GM19238 (cell line): ENCODE data around the gene DLX1.
"Not testable (repeated sequence)": the region's sequence is repeated elsewhere in the genome, so short reads cannot be mapped to it uniquely, and the experiment has no call there.

Source experiments
- DNase-seq: peaks from one replicate; pipeline ENCODE4 v3.0.0; 2011; ENCODE audit warnings: low spot score; ENCODE audit not compliant: insufficient read length

DLX1 gene

GRCh38 chr2:172109256-172109987 lies 24.1 kb downstream of the DLX1 start:
- DNase-seq, result no peak

- no peak for DNase-seq
Measured at GRCh38 chr2:172109988-172110811, 24.9 kb downstream of the DLX1 start.

- no peak for DNase-seq
Measured at GRCh38 chr2:172113617-172114016, 28.3 kb downstream of the DLX1 start.

GRCh38 chr2:172114176-172114575 lies 28.9 kb downstream of the DLX1 start:
- DNase-seq, result not testable (repeated sequence)

- DNase-seq, result no peak
Measured at GRCh38 chr2:172114579-172114978, 29.3 kb downstream of the DLX1 start.

- DNase-seq, result no peak
Measured at GRCh38 chr2:172116107-172116506, 30.8 kb downstream of the DLX1 start.

GRCh38 chr2:172119089-172119488 lies 33.8 kb downstream of the DLX1 start:
- DNase-seq, result no peak

- DNase-seq, result no peak
Measured at GRCh38 chr2:172120118-172120517, 34.8 kb downstream of the DLX1 start.

- no peak for DNase-seq
Measured at GRCh38 chr2:172128484-172128883, 43.2 kb downstream of the DLX1 start.

GRCh38 chr2:172129404-172129803 lies 44.1 kb downstream of the DLX1 start:
- DNase-seq, result no peak

GRCh38 chr2:172131713-172132555 lies 46.6 kb downstream of the DLX1 start:
- DNase-seq, result no peak

GRCh38 chr2:172134270-172134669 lies 49.0 kb downstream of the DLX1 start:
- no peak for DNase-seq

- DNase-seq, result no peak
Measured at GRCh38 chr2:172135446-172135845, 50.1 kb downstream of the DLX1 start.

- DNase-seq, result no peak
Measured at GRCh38 chr2:172137109-172137508, 51.8 kb downstream of the DLX1 start.

GRCh38 chr2:172137943-172138342 lies 52.6 kb downstream of the DLX1 start:
- DNase-seq, result no peak

GRCh38 chr2:172138727-172139126 lies 53.4 kb downstream of the DLX1 start:
- not testable (repeated sequence) for DNase-seq
